Central memory CD4-positive, alpha-beta T cell (primary cell): Measurements from ENCODE around the gene OSBPL6.
"Not testable (repeated sequence)": the region's sequence is repeated elsewhere in the genome, so short reads cannot be mapped to it uniquely, and the experiment has no call there.

Experiments used
- DNase-seq: peaks from one replicate; pipeline ENCODE4 v3.0.0; 2022

The OSBPL6 gene

DNA sequence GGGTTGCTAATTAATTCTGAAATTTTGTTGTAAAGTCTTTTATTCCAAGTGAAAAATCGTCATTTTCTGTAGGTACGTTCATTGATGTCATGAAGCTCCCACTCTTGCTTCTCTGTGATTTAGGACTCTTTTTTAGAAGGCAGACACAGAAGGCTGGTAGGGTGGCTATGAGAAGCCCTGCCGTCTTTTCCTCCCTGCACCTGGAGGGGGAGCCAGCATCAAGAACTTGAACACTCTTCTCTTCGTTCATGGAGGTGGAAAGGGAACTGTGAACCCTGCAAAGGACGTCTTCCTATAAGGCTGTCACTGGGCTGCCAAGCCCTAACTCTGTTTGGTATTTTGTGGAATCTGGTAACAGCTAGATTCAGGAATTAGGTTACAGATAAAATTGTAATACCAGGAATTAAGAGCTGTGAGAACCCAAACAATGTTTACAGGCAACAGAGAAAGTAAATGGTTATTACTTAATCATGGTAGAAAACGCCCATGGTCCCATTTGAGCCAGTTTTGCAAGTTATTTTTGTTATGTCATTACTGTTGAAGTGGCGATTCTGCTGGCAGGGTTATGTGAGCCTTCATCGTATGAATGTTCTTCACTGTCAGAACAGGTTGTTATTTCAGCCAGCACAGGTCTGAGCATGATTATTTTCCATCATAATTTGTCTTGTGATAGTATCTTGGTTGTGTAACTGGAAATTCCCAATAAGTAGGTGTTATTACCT, 112.2 kb downstream of the OSBPL6 start:
- DNase-seq: no peak

DNA sequence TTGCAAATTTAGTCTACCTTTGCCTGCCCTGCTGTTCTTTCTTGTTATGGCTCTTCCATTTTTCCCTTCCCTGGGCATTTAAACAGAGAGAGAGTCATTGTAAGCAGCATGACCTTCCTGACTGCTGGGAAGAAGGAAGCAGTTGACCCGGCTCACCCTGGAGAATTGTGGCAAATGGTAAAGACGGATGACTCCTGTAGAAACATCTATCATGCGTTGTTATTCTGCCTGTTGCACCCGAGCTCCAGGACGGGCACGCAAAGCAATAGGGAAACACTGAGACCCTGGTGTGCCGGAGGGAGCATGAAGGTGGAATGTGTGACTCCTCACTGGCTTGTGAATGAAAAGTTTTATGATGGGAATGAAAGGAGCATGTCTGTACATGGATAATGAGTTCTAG, 113.3 kb downstream of the OSBPL6 start:
- DNase-seq: no peak

DNA sequence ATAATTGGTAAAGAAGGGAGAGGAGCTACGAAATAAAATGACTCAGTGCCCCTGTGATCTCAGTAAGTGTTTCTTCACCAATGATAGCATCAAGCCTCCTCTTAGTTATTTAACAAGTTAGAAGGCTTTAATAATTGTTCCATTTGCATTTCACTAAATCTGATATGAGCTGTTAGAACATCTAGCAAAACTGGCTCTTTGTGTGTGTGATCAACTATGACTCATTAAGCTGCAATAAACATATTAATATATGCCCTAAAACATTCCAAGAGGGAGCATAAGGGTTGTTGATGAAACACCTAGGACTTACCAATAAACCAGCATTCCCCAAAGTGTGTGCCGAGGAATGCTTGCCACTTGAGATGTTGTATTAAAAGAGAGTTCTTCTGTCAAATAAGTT, 115.2 kb downstream of the OSBPL6 start:
- DNase-seq: no peak

DNA sequence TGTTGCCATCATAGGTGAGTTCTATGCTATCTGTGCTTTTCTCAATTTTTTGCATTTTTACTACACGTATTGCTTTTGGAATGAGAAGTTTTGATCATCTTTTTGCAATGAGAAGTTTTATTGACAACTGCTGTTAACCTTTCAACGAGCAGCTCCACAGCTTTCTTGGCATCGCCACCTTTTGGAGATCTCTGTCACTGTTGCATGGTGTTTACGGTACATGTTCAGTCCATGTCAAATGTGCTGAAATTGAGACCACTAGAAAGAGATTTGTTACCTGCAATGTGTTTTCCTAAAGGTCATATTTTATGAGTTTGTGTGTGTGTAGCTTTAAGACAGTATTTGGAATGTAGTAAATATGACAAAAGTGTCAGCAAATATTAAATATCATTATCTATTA, 120.8 kb downstream of the OSBPL6 start:
- DNase-seq: no peak

DNA sequence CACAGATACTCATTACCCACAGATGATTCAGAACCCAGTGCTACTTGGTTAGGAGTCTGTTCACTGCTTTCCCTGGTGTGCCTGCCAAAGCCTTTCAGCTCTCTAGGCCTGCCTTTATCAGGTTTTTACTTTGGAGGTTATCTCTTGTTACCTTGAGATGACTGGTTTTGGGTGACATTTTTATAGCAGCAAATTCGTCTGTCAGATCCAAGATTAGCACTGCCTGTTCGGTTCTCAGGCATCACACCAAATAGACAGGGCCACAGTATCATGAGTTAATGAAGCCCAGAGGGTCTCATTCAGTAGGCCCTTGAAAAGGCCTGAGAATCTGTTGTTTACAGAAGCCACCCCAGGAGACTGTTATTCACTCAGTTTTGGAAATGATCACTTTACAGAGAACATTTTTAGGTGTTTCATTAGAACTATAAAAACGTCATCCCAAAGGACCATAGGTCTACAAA, 121.2 kb downstream of the OSBPL6 start:
- no peak for DNase-seq

DNA sequence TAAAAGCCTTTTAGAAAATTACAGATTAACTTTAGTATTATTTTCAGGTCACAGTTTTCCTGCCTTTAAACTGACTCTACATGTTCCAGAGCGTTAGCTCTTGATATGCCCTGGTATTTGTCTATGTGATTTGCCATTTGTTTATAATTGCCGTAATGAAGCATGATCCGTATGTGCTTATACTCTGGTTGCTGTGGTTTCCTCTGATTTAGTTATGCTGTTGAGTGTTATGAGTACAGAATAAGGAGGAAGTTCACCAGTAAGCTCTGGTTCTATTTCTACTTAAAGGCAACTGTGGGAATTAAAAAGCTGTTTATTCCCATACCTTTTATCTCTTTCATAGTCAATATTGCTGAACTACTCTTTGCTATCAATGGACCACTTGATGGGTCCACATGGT, 123.5 kb downstream of the OSBPL6 start:
- DNase-seq: no peak

DNA sequence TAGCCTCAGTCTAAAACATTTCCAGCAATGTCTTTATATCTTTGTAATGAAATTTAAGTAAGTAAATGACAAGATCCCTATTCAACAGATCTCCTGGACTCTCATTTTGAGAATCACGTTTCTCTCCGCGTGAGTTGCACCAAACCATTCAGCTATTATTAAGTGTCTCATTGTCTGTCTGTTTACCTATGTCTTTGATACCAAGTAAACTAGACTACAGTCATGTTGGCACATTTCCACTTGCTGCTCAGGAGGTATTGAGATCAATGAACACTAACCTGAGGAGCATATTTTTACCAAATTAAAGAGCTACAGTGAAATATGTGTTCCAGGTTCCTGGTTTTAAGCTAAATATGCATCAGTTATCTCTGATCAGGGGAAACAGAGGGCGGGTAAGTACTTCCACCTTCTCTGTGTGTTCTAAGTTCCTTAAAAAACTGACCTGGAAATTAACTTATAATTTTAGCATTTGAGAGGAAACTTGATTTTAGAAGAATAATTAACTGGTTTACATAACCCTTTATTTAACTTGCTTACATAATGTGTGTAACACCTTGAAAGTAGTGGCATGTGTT, 125.8 kb downstream of the OSBPL6 start:
- DNase-seq: no peak

DNA sequence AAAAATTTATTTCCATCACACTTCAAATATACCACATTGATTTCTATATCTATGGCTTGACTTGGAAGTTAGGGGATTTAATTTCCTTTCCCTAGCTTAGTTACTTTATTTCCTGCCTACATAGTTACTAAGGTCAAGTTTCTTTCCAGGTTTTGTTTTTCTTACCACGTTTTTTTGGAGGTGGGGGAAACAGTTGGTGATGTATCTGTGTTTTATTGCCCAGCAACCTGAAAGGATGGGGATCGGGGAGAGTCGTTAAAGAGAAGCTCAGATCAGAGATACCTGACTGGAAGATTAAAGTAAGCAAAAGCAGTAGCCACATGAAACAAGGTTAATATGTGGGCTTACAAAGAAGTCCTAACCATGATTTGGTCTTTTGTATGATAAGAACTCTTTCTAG, 127.8 kb downstream of the OSBPL6 start:
- no peak for DNase-seq

DNA sequence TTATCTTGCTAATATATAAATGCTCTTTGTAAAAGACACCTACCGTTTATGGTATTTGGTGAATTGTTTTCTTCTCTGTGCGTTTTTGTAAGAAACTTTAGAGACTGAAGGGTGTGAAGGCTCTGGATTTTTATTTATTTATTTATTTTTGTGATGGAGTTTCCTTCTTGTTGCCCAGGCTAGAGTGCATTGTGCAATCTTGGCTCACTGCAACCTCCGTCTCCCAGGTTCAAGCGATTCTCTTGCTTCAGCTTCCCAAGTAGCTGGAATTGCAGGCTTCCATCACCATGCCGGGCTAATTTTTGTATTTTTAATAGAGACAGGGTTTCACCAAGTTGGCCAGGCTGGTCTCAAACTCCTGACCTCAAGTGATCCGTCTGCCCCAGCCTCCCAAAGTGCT, 129.0 kb downstream of the OSBPL6 start:
- DNase-seq: not testable (repeated sequence)

DNA sequence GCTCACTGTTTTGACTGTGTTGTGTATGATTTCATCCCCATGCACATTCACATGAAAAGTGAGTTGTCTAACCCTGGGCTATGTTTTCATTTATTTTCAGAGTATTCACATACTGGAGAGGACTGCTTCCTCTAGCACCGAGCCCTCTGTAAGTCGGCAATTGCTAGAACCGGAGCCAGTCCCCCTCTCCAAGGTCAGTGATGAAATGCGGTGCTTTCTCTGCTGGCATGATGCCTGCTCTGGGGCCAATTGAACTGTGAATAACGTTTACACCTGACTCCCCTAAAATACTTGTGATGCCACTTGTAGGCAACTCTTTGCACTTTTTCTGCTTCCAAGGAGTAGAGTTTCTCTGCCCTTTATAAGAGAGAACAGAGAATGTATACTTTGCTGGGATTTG, 129.8 kb downstream of the OSBPL6 start:
- DNase-seq: no peak

DNA sequence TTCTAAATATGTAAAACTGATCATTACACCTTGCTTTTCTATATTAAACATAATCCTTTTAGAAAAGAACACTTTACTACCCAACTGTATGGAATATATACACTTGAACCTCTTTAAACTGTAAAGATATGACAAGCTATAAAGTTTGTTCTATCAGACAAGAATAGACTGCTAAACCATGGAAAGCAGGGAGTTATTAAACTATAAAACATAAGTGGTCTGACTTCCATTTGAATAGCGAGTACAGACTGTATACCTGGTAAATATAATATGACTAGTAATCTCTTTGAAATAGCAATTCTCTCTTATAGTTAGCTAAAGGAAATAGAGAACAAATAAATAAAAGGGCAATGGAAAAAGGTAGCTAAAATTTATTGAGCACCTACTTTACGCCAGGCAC, 131.0 kb downstream of the OSBPL6 start:
- DNase-seq: no peak

DNA sequence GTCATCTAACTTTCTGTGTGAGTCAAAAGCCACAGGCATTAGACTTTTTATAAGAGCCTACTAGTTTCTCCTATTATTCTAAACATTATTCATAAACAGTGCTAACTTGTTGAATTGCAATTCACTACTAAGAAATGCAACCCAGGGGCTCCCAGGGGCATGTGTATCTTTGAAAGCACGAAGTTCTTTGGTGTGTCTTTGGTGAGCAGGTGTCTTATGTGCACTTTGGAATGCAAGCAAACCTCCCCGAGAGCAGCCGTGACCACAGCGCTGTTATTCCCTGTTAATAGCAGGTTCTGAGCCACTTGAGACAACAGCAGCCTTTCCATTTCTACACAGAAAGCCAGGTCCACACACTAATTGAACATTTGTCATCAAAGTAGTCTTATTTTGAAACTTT, 133.2 kb downstream of the OSBPL6 start:
- no peak for DNase-seq

DNA sequence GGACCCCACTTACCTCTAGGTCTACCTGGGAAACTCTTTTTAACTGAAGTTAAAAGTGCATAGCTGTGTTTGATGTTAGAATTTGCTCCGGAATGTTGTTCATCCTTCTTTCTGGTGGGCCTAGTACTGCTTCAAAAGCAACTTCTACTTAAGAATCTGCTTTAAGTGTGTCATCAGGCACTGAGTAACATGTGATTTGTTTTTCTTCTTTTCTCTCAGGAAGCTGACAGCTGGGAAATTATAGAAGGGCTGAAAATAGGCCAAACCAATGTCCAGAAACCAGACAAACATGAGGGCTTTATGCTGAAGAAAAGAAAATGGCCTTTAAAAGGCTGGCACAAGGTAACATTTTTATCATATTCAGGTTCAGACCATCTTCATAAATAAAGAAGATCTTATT, 133.7 kb downstream of the OSBPL6 start:
- DNase-seq: no peak

DNA sequence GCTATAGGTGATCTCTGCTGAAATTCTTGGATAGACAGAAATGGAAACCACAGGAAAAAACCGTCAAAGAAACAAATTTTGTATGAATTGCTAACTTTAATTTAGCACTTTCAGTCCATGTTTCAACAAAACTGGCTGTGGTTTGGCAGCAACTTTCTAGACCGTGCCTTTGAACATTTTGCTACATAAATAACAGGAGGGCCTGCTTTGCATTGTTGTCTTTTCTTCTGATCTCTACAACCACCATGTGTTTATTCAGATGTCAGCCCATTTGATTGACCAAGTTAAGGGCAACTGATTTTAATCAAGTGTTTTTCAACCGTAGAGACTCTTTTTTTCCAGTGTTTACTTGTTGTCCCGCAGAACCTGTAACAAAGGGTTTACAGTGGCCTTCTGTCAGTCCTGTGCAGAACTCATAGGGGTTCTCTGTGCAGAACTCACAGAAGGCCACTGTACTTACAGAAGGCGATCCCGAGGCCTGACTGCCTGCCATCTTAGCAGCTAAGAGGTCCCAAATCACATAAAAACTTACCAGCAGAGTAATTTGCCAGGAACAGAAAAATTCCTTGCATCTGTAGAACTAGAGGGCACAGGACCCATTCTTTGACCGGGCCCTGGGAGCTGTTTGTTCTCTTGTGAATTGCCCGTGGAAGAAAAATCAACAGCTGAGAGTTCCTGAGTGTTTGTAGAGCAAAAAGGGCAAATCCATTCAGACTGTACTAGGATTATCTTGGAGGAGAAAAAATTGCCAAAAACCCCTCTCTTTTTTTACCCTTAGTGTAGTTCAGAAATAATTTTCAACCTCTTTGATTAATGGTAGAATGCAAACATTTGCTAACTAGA, 136.1 kb downstream of the OSBPL6 start:
- DNase-seq: no peak

DNA sequence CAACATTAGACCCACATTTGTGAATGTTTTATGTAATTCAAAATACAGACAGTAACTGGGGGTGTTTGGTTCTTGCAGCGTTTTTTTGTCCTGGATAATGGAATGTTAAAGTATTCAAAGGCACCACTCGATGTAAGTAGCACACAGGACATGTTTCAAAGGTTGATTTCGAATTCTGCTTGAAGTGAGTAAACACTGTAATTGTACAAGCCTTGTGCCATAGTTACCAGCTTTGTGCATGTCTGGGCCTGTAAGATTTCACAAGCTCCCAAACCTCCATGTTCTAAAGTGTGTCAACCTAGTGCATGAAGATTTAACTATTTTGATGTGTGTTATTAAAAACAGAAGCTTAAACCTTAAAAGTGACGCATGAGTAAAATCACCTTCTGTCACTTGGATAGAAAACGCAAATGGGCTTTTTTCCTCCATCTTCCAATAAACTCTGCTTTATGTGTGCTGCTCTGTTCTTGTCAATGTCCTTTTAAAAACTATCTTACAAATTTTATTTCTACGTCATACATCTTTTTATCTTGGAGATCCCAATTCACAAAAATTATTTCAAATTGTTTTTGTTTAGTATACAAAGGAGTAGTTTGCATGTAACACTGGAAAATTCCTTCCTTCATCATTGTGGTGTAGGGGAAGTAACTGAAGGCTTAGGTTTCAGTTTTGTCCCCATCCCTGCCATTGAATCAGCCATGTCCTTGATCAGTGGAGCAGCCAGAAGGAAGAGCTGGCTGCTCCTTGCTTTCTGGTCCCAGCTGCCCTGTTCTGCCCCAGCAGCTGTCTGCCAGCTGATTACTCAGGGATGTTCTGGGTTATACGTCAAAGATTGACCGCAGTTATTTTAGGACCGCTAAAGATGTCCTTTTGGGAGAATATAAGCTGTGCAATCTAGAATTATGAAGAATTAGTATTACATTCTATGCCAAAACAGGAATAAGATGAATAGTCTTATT, 137.4 kb downstream of the OSBPL6 start:
- no peak for DNase-seq

DNA sequence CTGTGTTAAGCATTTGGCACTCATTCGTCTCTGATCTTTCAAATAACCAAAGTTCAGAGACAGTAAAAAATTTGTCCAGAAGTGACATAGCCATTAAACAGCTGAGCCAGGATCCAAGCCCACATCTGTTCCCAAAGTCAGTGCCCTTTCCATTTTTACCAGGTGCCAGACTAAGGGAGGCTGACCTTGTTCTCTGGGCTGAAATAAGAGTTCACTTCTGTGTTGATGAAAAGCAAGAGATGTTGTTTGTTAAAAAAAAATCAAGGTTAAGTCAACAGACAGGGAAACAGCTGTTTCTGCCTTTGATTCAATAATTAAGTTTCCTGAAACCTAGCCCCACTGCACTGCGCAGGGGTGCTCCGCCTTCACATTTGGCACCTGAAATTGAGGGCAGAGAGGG, 139.5 kb downstream of the OSBPL6 start:
- no peak for DNase-seq

DNA sequence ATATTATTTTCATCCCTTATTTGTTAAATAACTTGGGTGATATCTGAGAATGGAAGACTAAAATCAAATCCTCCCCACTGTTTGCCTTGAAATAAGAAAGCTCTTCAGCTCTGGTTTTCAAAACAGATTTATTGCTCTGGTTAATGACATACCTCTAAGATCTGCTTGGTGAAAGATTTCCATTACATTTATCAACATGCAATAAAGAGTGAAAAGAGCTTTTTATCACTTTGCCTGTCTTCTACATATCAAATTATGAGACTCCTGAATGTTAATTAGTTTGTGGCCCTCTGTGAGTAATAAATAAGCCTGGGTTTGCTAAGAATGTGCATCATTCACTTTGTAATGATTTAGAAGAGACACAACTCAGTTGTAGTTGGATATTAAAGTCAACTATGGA, 140.9 kb downstream of the OSBPL6 start:
- no peak for DNase-seq

DNA sequence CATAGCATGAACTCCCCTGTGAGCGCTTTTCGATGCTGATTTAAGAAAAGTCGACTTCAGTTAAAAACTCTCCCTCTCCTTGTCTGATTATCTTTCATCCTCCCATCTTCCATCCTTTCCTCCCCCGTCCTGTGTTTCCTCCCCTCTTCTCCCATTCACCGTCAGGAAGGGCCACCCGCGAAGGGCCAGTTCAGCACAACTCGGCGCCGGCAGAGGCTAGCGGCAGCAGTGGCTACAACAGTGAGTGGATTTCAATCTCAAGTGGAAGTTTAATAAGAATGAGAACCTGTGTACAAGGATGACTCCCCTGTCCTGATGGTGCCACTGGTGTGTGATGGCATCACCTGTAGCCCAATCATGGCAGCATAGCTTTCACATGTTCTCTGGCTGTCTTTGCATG, 149.8 kb downstream of the OSBPL6 start:
- no peak for DNase-seq

DNA sequence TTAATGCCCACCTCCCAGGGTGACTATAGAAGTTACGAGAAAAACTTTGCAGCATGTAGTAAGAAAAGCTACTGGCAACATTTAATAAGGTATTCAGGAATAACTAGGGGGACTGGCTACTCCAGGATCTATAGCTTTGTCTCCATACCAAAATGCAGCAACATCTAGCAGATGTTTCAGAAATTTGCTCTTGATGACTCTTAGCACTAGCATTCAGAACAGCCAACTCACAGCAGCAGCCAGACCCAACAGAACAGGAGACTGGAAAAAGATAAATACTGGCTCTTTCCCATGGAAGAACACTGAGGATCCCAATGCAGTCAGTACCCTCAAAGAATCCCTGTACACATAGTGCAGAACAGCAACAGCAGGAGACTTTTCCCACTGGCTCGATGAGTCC, 151.6 kb downstream of the OSBPL6 start:
- DNase-seq: no peak

DNA sequence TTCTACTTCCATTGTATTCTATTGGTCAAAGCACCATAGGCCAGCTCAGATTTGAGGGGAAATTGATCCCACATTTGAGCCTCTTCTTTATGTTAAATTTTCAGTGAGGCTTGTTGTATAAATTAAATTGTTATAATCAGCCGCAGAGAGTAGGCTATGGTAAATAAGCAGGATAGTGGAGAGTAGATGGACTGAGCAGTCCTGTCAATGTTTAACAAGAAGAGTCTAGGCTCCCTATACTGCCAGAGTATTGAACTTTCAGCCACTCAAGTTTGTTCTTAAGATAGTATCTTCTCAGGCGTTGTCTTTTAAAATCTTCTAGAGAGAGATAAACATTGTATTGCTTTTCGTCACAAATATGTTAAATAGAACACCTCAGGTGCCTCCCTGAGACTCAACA, 155.7 kb downstream of the OSBPL6 start:
- no peak for DNase-seq

DNA sequence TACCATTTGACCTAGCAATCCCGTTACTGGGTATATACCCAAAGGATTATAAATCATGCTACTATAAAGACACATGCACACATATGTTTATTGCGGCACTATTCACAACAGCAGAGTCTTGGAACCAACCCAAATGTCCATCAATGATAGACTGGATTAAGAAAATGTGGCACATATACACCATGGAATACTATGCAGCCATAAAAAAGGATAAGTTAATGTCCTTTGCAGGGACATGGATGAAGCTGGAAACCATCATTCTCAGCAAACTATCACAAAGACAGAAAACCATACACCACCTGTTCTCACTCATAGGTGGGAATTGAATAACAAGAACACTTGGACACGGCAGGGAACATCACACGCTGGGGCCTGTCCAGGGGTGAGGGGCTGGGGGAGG, 163.4 kb downstream of the OSBPL6 start:
- not testable (repeated sequence) for DNase-seq

DNA sequence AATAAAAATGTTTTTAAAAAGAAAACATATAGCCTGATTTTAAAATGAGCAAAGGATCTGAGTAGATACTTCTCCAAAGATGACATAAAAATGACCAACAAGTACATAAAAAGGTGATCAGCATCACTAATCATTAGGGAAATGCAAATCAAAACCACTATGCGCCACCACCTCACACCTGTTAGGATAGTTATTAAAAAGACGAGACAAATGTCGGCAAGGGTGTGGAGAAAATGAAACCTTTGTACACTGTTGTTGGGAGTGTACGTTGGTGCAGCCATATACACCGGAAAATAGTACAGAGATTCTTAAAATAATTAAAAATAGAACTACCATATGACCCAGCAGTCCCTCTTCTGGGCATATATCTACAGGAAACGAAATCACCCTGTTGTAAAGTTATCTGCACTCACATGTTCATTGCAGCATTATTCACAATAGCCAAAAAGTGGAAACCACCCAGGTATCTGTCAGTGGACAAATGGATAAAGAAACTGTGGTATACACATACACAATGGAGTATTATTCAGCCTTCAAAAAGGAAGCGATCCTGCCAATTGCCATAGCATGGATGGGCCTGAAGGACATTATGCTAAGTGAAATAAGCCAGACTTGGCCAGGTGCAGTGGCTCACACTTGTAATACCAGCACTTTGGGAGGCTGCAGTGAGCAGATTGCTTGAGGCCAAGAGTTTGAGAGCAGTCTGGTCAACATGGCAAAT, 165.0 kb downstream of the OSBPL6 start:
- DNase-seq: no peak
